Esophagus (tissue), 2 donors: Measurements from ENCODE around the gene LGALS12. TPM values are rescaled to one million over a fixed set of nuclear protein-coding genes. Genes with fewer than 3 reads are reported as not detected.
"Not testable (repeated sequence)": the region's sequence is repeated elsewhere in the genome, so short reads cannot be mapped to it uniquely, and the experiment has no call there.

ENCODE experiments used
- H3K27ac ChIP-seq, 2 donors: one replicate each; pipeline ENCODE4 v1.5.1; 2013; ENCODE audit warnings: low read depth in 2 of 2, mild to moderate bottlenecking in 2 of 2, inconsistent platforms in 1 of 2, low read length in 1 of 2, moderate library complexity in 1 of 2
- H3K27me3 ChIP-seq, 2 donors: one replicate each; pipeline ENCODE4 v1.6.1; 2013; ENCODE audit warnings: low read length in 2 of 2, control low read depth in 1 of 2, mild to moderate bottlenecking in 1 of 2; ENCODE audit not compliant: insufficient read depth in 2 of 2, control insufficient read depth in 1 of 2
- H3K36me3 ChIP-seq, 2 donors: one replicate each; pipeline ENCODE4 v1.6.1; 2013; ENCODE audit warnings: low read length in 1 of 2; ENCODE audit not compliant: control insufficient read depth in 2 of 2, insufficient read depth in 2 of 2
- H3K4me1 ChIP-seq, 2 donors: one replicate each; pipeline ENCODE4 v1.6.1; 2013; ENCODE audit warnings: low read length in 1 of 2; ENCODE audit not compliant: control insufficient read depth in 2 of 2, insufficient read depth in 2 of 2
- H3K4me3 ChIP-seq, 2 donors: one replicate each; pipeline ENCODE4 v1.5.1; 2013; ENCODE audit warnings: low read length in 2 of 2, mild to moderate bottlenecking in 2 of 2, low read depth in 1 of 2, moderate library complexity in 1 of 2
- H3K9me3 ChIP-seq, 2 donors: one replicate each; pipeline ENCODE4 v1.6.1; 2013; ENCODE audit warnings: mild to moderate bottlenecking in 2 of 2, low read depth in 1 of 2, low read length in 1 of 2, moderate library complexity in 1 of 2; ENCODE audit not compliant: control insufficient read depth in 2 of 2, insufficient read depth in 1 of 2
- WGBS, 2 donors: extraction: QIAGEN DNeasy Blood & Tissue Kit; methylation state at CpG; one replicate each; pipeline ENCODE4 v1.1.7; 2013; 5-methylcytosine and 5-hydroxymethylcytosine counted together
- polyA plus RNA-seq, 2 donors: library from polyadenylated mRNA; stranded (reverse); fragments of 200-250 nt; gene quantifications; one replicate each; pipeline ENCODE4 v1.2.3, GENCODE V29; 2013
- donor health status: healthy with polysubstance abuse.
- donor health status: Bipolar disorder and iron deficiency.

LGALS12 gene
- polyA plus RNA-seq, 2 donors, result 0.04 TPM; not detected in 1

GRCh38 chr11:63511048-63511748 lies 5.3 kb downstream of the LGALS12 start:
- WGBS, 2 donors, result 74 to 85% methylated on average over 11 of the region's 11 CpGs
- Histone ChIP-seq H3K27me3 (no peaks in the 10 kb centered on the region), H3K27ac (no peak overlapping the region), H3K9me3 (no peaks in the 10 kb centered on the region), H3K4me1 (no peaks in the 10 kb centered on the region), H3K4me3 (no peak overlapping the region), H3K36me3 (no peaks in the 10 kb centered on the region)

GRCh38 chr11:63512816-63513215 lies 6.9 kb downstream of the LGALS12 start:
- Histone ChIP-seq H3K27me3 (no peaks in the 10 kb centered on the region), H3K4me3 (no peak overlapping the region), H3K27ac (no peak overlapping the region), H3K9me3 (no peaks in the 10 kb centered on the region), H3K36me3 (no peaks in the 10 kb centered on the region), H3K4me1 (no peaks in the 10 kb centered on the region)
- WGBS, 2 donors, result 91 to 92% methylated on average over 7 of the region's 7 CpGs

- H3K9me3 ChIP-seq, result no peaks in the 10 kb centered on the region
- no peaks in the 10 kb centered on the region for H3K36me3 ChIP-seq
- H3K4me1 ChIP-seq, result no peaks in the 10 kb centered on the region
- 96 to 97% methylated on average over 6 of the region's 6 CpGs for WGBS, 2 donors
- no peak overlapping the region for H3K4me3 ChIP-seq
- H3K27me3 ChIP-seq, result no peaks in the 10 kb centered on the region
- no peak overlapping the region for H3K27ac ChIP-seq
Observed at GRCh38 chr11:63516109-63516508, 10.2 kb downstream of the LGALS12 start.

GRCh38 chr11:63517156-63517555 lies 11.3 kb downstream of the LGALS12 start:
- H3K27me3 ChIP-seq, result no peaks in the 10 kb centered on the region
- no peaks in the 10 kb centered on the region for H3K9me3 ChIP-seq
- H3K27ac ChIP-seq, result no peak overlapping the region
- H3K4me1 ChIP-seq, result no peaks in the 10 kb centered on the region
- no peak overlapping the region for H3K4me3 ChIP-seq
- WGBS, 2 donors, result 94 to 97% methylated on average over 5 of the region's 5 CpGs
- H3K36me3 ChIP-seq, result no peaks in the 10 kb centered on the region

- H3K36me3 ChIP-seq, result no peaks in the 10 kb centered on the region
- H3K27me3 ChIP-seq, result no peaks in the 10 kb centered on the region
- H3K4me3 ChIP-seq, result no peak overlapping the region
- H3K9me3 ChIP-seq, result peaks cover 0 to 2% of the 10 kb centered on the region in 2 donors
- no peaks in the 10 kb centered on the region for H3K4me1 ChIP-seq
- 33 to 41% methylated on average over 1 of the region's 1 CpG for WGBS, 2 donors
- no peak overlapping the region for H3K27ac ChIP-seq
Observed at GRCh38 chr11:63518548-63518947, 12.7 kb downstream of the LGALS12 start.

- Histone ChIP-seq H3K4me3 (no peak overlapping the region), H3K36me3 (no peaks in the 10 kb centered on the region)
- 84 to 86% methylated on average over 5 of the region's 5 CpGs for WGBS, 2 donors
Observed at GRCh38 chr11:63520606-63521170, 14.8 kb downstream of the LGALS12 start.

GRCh38 chr11:63521896-63522295 lies 16.0 kb downstream of the LGALS12 start:
- H3K9me3 ChIP-seq, result peaks cover 0 to 2% of the 10 kb centered on the region in 2 donors
- no peaks in the 10 kb centered on the region for H3K4me1 ChIP-seq
- no peaks in the 10 kb centered on the region for H3K27me3 ChIP-seq
- H3K4me3 ChIP-seq, result no peak overlapping the region
- H3K36me3 ChIP-seq, result no peaks in the 10 kb centered on the region
- 89 to 98% methylated on average over 2 of the region's 2 CpGs for WGBS, 2 donors
- no peak overlapping the region for H3K27ac ChIP-seq

More at GRCh38 chr11:63520606-63521170, 14.8 kb downstream of the LGALS12 start:
- H3K27me3 ChIP-seq, result no peaks in the 10 kb centered on the region
- H3K4me1 ChIP-seq, result no peaks in the 10 kb centered on the region
- H3K27ac ChIP-seq, result no peak overlapping the region
- peaks cover 0 to 2% of the 10 kb centered on the region in 2 donors for H3K9me3 ChIP-seq

GRCh38 chr11:63523151-63523550 lies 17.3 kb downstream of the LGALS12 start:
- 70 to 77% methylated on average over 7 of the region's 7 CpGs for WGBS, 2 donors
- peaks cover 0 to 2% of the 10 kb centered on the region in 2 donors for H3K9me3 ChIP-seq
- no peak overlapping the region for H3K4me3 ChIP-seq
- H3K27ac ChIP-seq, result no peak overlapping the region
- H3K36me3 ChIP-seq, result no peaks in the 10 kb centered on the region
- no peaks in the 10 kb centered on the region for H3K4me1 ChIP-seq
- no peaks in the 10 kb centered on the region for H3K27me3 ChIP-seq

GRCh38 chr11:63527667-63528066 lies 21.8 kb downstream of the LGALS12 start:
- Histone ChIP-seq H3K9me3 (peaks cover 0 to 2% of the 10 kb centered on the region in 2 donors), H3K27ac (no peak overlapping the region), H3K36me3 (no peaks in the 10 kb centered on the region), H3K4me1 (no peaks in the 10 kb centered on the region), H3K4me3 (no peak overlapping the region), H3K27me3 (no peaks in the 10 kb centered on the region)
- WGBS, 2 donors, result 86 to 88% methylated on average over 2 of the region's 2 CpGs

GRCh38 chr11:63528156-63528555 lies 22.3 kb downstream of the LGALS12 start:
- H3K9me3 ChIP-seq, H3K27ac ChIP-seq, H3K36me3 ChIP-seq, H3K4me1 ChIP-seq, H3K27me3 ChIP-seq, H3K4me3 ChIP-seq: not testable (repeated sequence)
- 49 to 54% methylated on average over 7 to 8 of the region's 11 CpGs for WGBS, 2 donors
